Measurements from ENCODE around the gene SQSTM1. TPM values are rescaled to one million over a fixed set of nuclear protein-coding genes. Genes with fewer than 3 reads are reported as not detected.

Gene SQSTM1
- polyA plus RNA-seq = 100 to 1,000 TPM; 135 to 217 (median 172) TPM
- long read RNA-seq, donor 1, transcript SQSTM1-202 (8 exons, 2,986 nt) = major isoform, 58 of 128 reads
- long read RNA-seq, donor 1, partial matches to known transcripts = 51 of 128 reads
- long read RNA-seq, donor 1, other reads (novel, unspliced or antisense) = 15 of 128 reads
- long read RNA-seq, donor 2, transcript SQSTM1-202 (8 exons, 2,986 nt) = major isoform, 16 of 40 reads
- long read RNA-seq, donor 2, partial matches to known transcripts = 22 of 40 reads
- long read RNA-seq, donor 2, other reads (novel, unspliced or antisense) = 0 of 40 reads
- long read RNA-seq, donor 3, transcript SQSTM1-202 (8 exons, 2,986 nt) = major isoform, 11 of 35 reads
- long read RNA-seq, donor 3, partial matches to known transcripts = 14 of 35 reads
- long read RNA-seq, donor 3, other reads (novel, unspliced or antisense) = 0 of 35 reads
- long read RNA-seq, donor 4, partial matches to known transcripts = 0 of 1 reads
- long read RNA-seq, donor 4, other reads (novel, unspliced or antisense) = 0 of 1 reads
- long read RNA-seq, donor 5, partial matches to known transcripts = 138 of 141 reads
- long read RNA-seq, donor 5, other reads (novel, unspliced or antisense) = 0 of 141 reads
- long read RNA-seq, donor 6, transcript SQSTM1-202 (8 exons, 2,986 nt) = major isoform, 20 of 22 reads
- long read RNA-seq, donor 6, partial matches to known transcripts = 0 of 22 reads
- long read RNA-seq, donor 6, other reads (novel, unspliced or antisense) = 0 of 22 reads
- long read RNA-seq, donor 7, transcript SQSTM1-202 (8 exons, 2,986 nt) = major isoform, 30 of 30 reads
- long read RNA-seq, donor 7, partial matches to known transcripts = 0 of 30 reads
- long read RNA-seq, donor 7, other reads (novel, unspliced or antisense) = 0 of 30 reads
- long read RNA-seq, donor 8, partial matches to known transcripts = 0 of 1 reads
- long read RNA-seq, donor 8, other reads (novel, unspliced or antisense) = 0 of 1 reads
- long read RNA-seq, donor 9, transcript SQSTM1-202 (8 exons, 2,986 nt) = major isoform, 5 of 5 reads
- long read RNA-seq, donor 9, partial matches to known transcripts = 0 of 5 reads
- long read RNA-seq, donor 9, other reads (novel, unspliced or antisense) = 0 of 5 reads
- long read RNA-seq, donor 10, transcript SQSTM1-202 (8 exons, 2,986 nt) = major isoform, 27 of 47 reads
- long read RNA-seq, donor 10, partial matches to known transcripts = 11 of 47 reads
- long read RNA-seq, donor 10, other reads (novel, unspliced or antisense) = 7 of 47 reads

DNA sequence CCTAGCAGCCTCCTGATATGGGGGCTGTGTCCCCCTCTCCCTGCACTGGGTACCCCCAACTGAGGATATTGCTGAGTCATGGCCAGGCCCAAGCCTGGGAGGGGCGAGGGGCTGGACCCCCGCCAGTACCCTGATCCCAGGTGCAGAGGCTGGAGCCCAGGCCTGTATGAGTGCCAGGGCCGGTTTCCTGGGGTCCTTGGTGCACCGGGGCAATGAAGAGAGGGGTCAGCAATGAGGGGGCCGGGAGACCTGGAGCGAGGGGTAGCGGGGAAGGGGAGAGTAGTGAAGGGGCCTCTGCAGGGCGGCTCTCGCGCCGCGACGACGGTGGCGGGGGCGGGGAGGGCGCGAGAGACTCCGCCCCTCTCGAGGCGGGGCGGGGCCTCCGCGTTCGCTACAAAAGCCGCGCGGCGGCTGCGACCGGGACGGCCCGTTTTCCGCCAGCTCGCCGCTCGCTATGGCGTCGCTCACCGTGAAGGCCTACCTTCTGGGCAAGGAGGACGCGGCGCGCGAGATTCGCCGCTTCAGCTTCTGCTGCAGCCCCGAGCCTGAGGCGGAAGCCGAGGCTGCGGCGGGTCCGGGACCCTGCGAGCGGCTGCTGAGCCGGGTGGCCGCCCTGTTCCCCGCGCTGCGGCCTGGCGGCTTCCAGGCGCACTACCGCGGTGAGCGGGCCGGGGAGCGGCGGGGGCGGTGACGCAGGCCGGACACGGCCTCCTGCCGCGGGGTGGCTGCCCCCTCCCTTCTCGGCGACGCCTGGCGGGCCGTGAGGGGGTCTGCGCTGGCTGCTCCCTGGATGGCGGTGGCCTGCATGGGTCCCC, at the start of gene SQSTM1:
SQSTM1 (plus strand) TSS at position 423 of the 815 bp plus-strand sequence; CDS start at position 455, 32 bp downstream.
- 0 to 1% (median 0%) methylated on average over 31 to 81 of the region's 81 CpGs for WGBS, 3 donors
- Histone ChIP-seq H3K36me3 (ENCODE audit: control insufficient read depth in 3 of 3, insufficient read depth in 2 of 3, low read depth in 1 of 3, low read length in 3 of 3) (peaks cover 12 to 41% (median 18%) of the 10 kb centered on the region in 3 donors), H3K4me1 (ENCODE audit: control insufficient read depth in 3 of 3, insufficient read depth in 2 of 3, low read depth in 1 of 3, low read length in 2 of 3) (peaks cover 8 to 63% (median 14%) of the 10 kb centered on the region in 3 donors), H3K4me3 (ENCODE audit: low read depth in 1 of 3, low read length in 3 of 3) (peak within 1 kb of the TSS; percentile 86 to 98 (median 92)), H3K9me3 (ENCODE audit: control insufficient read depth in 2 of 2, insufficient read depth in 1 of 2, low read depth in 1 of 2, low read length in 1 of 2) (no peaks in the 10 kb centered on the region), H3K27ac (ENCODE audit: low read depth in 1 of 3, low read length in 2 of 3) (peak within 1 kb of the TSS; percentile 97 to 99 (median 99)), H3K27me3 (ENCODE audit: control insufficient read depth in 3 of 3, insufficient read depth in 3 of 3, low read length in 3 of 3) (no peaks in the 10 kb centered on the region)
- DNase-seq (peak; percentile 80 to 94), FAIRE-seq (no peak)

DNA sequence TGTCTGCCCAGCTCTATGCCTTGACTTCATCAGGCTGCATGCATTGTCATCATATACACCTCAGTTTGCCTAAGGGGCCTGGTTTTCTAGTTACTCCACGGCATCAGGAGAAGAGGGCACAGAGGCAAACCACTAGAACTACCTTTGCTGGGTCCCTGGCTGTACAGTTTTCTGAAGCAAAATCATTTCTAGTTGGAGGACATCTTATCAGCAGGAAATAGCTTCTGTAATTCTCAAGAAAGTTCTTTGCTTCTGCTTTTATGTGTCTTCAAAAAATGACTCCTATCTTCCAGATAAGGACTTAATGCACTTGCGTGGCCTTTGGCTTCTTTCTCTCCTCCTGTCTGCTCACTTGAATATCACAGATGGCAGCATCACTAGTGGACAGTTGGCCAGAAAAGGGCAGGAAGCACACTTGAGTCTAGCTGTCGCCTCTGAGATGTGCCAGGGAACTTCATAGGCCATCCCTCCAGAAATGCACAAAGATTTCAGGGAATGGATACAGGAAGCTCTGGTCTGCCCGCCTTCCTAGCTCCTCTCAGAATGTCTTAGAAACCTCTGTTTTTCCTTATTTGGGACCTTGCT, 49.3 kb upstream of the SQSTM1 start:
- 90 to 95% (median 90%) methylated on average over 4 of the region's 4 CpGs for WGBS, 3 donors
- no peak overlapping the region for H3K4me3 ChIP-seq (ENCODE audit: low read depth in 1 of 3, low read length in 3 of 3)
- FAIRE-seq (no peak), DNase-seq (no peak)
- H3K27ac ChIP-seq (ENCODE audit: low read depth in 1 of 3, low read length in 2 of 3) = no peak overlapping the region
- peaks cover 22 to 73% (median 27%) of the 10 kb centered on the region in 3 donors for H3K36me3 ChIP-seq (ENCODE audit: control insufficient read depth in 3 of 3, insufficient read depth in 2 of 3, low read depth in 1 of 3, low read length in 3 of 3)
- H3K9me3 ChIP-seq (ENCODE audit: control insufficient read depth in 2 of 2, insufficient read depth in 1 of 2, low read depth in 1 of 2, low read length in 1 of 2) = no peaks in the 10 kb centered on the region
- H3K27me3 ChIP-seq (ENCODE audit: control insufficient read depth in 3 of 3, insufficient read depth in 3 of 3, low read length in 3 of 3) = no peaks in the 10 kb centered on the region
- H3K4me1 ChIP-seq (ENCODE audit: control insufficient read depth in 3 of 3, insufficient read depth in 2 of 3, low read depth in 1 of 3, low read length in 2 of 3) = peaks cover 0 to 4% (median under 1%) of the 10 kb centered on the region in 3 donors

DNA sequence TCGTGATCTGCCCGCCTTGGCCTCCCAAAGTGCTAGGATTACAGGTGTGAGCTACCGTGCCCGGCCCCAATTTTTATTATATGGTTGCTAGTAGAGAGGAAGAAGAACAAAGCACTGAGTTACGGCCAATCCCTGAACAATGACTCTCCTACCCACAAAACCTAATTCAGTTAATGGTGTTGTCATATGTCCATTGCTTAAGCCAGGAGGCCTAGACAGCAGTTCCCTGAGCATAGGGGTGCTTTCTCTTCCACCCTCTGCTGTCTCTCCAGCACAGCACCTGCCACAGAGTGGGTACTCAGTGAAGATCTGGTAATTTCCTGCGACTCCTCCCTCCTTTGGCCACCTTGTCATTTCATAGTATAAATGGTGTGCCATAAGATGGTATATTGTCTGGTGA, 48.4 kb upstream of the SQSTM1 start:
- no peaks in the 10 kb centered on the region for H3K4me1 ChIP-seq (ENCODE audit: control insufficient read depth in 3 of 3, insufficient read depth in 2 of 3, low read depth in 1 of 3, low read length in 2 of 3)
- no peak for FAIRE-seq
- H3K4me3 ChIP-seq (ENCODE audit: low read depth in 1 of 3, low read length in 3 of 3) = no peak overlapping the region
- no peaks in the 10 kb centered on the region for H3K9me3 ChIP-seq (ENCODE audit: control insufficient read depth in 2 of 2, insufficient read depth in 1 of 2, low read depth in 1 of 2, low read length in 1 of 2)
- 93 to 97% (median 95%) methylated on average over 6 of the region's 6 CpGs for WGBS, 3 donors
- no peak for DNase-seq
- H3K27me3 ChIP-seq (ENCODE audit: control insufficient read depth in 3 of 3, insufficient read depth in 3 of 3, low read length in 3 of 3) = no peaks in the 10 kb centered on the region
- no peak overlapping the region for H3K27ac ChIP-seq (ENCODE audit: low read depth in 1 of 3, low read length in 2 of 3)
- H3K36me3 ChIP-seq (ENCODE audit: control insufficient read depth in 3 of 3, insufficient read depth in 2 of 3, low read depth in 1 of 3, low read length in 3 of 3) = peaks cover 23 to 75% (median 28%) of the 10 kb centered on the region in 3 donors

DNA sequence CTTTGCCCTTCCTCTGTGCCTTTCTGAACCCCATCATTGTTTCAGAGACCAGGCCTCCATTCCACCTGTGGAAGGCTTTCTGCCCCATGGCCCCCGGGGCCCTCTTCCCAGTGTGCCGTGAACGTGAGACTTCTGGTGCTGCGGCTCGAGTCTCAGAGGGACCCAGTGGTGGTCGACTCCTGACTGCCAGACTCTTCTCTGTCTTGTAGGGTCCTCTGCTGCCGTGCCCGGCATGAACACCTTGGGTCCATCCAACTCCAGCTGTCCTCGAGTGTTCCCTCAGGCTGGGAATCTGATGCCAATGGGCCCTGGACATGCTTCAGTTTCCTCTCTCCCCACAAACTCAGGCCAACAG, 47.0 kb upstream of the SQSTM1 start:
- no peak overlapping the region for H3K4me3 ChIP-seq (ENCODE audit: low read depth in 1 of 3, low read length in 3 of 3)
- 94 to 99% (median 96%) methylated on average over 9 of the region's 9 CpGs for WGBS, 3 donors
- DNase-seq = no peak
- no peaks in the 10 kb centered on the region for H3K4me1 ChIP-seq (ENCODE audit: control insufficient read depth in 3 of 3, insufficient read depth in 2 of 3, low read depth in 1 of 3, low read length in 2 of 3)
- H3K27me3 ChIP-seq (ENCODE audit: control insufficient read depth in 3 of 3, insufficient read depth in 3 of 3, low read length in 3 of 3) = no peaks in the 10 kb centered on the region
- FAIRE-seq = no peak
- H3K27ac ChIP-seq (ENCODE audit: low read depth in 1 of 3, low read length in 2 of 3) = no peak overlapping the region
- no peaks in the 10 kb centered on the region for H3K9me3 ChIP-seq (ENCODE audit: control insufficient read depth in 2 of 2, insufficient read depth in 1 of 2, low read depth in 1 of 2, low read length in 1 of 2)
- H3K36me3 ChIP-seq (ENCODE audit: control insufficient read depth in 3 of 3, insufficient read depth in 2 of 3, low read depth in 1 of 3, low read length in 3 of 3) = peaks cover 27 to 80% (median 29%) of the 10 kb centered on the region in 3 donors

DNA sequence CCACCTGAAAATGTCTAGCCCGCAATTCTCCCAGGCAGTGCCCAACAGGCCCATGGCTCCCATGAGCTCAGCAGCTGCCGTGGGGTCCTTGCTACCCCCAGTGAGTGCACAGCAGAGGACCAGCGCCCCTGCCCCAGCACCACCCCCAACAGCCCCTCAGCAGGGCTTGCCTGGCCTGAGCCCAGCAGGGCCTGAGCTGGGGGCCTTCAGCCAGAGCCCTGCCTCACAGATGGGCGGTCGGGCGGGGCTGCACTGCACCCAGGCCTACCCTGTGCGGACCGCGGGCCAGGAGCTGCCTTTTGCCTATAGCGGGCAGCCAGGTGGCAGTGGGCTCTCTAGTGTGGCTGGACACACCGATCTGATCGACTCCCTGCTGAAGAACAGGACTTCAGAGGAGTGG, 46.3 kb upstream of the SQSTM1 start:
- Histone ChIP-seq H3K4me1 (ENCODE audit: control insufficient read depth in 3 of 3, insufficient read depth in 2 of 3, low read depth in 1 of 3, low read length in 2 of 3) (no peaks in the 10 kb centered on the region), H3K9me3 (ENCODE audit: control insufficient read depth in 2 of 2, insufficient read depth in 1 of 2, low read depth in 1 of 2, low read length in 1 of 2) (no peaks in the 10 kb centered on the region), H3K27me3 (ENCODE audit: control insufficient read depth in 3 of 3, insufficient read depth in 3 of 3, low read length in 3 of 3) (no peaks in the 10 kb centered on the region), H3K27ac (ENCODE audit: low read depth in 1 of 3, low read length in 2 of 3) (no peak overlapping the region), H3K36me3 (ENCODE audit: control insufficient read depth in 3 of 3, insufficient read depth in 2 of 3, low read depth in 1 of 3, low read length in 3 of 3) (peaks cover 26 to 80% (median 27%) of the 10 kb centered on the region in 3 donors), H3K4me3 (ENCODE audit: low read depth in 1 of 3, low read length in 3 of 3) (no peak overlapping the region)
- DNase-seq (no peak), FAIRE-seq (no peak)
- WGBS, 3 donors = 96 to 97% (median 96%) methylated on average over 11 to 12 of the region's 12 CpGs

DNA sequence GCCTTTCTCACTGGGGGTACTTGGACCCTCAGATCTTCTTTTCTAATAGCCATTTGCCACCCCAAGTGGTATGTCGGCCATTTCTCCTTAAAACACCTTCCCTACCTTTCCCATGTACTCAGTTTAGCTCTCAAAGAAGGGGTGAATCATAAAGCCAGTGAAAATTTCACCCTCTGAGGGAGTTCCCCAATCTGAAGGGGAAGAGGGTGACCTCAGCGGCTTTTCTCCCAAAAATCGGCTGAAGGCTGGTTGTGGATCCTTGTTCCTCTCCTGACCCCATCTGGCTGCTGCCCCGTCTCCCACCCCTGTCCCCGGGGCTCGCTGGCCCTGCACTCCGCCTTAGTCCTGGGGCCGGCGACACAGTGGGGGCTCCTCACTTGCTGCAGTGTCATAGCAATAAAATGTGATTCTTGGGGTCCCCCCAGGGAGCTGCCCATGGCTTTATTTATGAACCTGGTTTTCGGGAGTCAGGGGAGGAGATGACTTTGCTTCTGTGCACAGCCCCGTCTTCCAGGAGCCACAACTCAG, 44.2 kb upstream of the SQSTM1 start:
- no peaks in the 10 kb centered on the region for H3K9me3 ChIP-seq (ENCODE audit: control insufficient read depth in 2 of 2, insufficient read depth in 1 of 2, low read depth in 1 of 2, low read length in 1 of 2)
- WGBS, 3 donors = 91 to 94% (median 93%) methylated on average over 11 of the region's 11 CpGs
- H3K4me1 ChIP-seq (ENCODE audit: control insufficient read depth in 3 of 3, insufficient read depth in 2 of 3, low read depth in 1 of 3, low read length in 2 of 3) = no peaks in the 10 kb centered on the region
- no peak overlapping the region for H3K27ac ChIP-seq (ENCODE audit: low read depth in 1 of 3, low read length in 2 of 3)
- H3K4me3 ChIP-seq (ENCODE audit: low read depth in 1 of 3, low read length in 3 of 3) = no peak overlapping the region
- DNase-seq (no peak), FAIRE-seq (no peak)
- H3K27me3 ChIP-seq (ENCODE audit: control insufficient read depth in 3 of 3, insufficient read depth in 3 of 3, low read length in 3 of 3) = no peaks in the 10 kb centered on the region
- peaks cover 24 to 82% (median 27%) of the 10 kb centered on the region in 3 donors for H3K36me3 ChIP-seq (ENCODE audit: control insufficient read depth in 3 of 3, insufficient read depth in 2 of 3, low read depth in 1 of 3, low read length in 3 of 3)

DNA sequence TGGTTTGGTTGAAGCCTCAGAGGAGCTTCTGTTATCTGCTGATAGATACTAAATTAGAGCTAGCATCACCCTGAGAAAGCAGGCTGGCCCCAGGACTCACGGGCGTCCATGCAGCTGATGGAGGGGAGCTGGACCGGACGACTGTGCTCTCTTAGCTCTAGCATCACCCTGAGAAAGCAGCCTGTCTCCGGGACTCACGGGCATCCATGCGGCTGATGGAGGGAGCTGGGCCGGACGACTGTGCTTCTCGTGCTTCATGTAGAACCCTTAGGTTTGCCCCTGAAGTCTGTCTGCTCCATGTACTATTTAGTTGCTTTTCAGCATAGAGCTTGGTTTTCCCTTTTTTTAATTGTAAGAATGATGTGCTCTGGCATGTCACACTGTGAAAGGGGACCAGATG, 43.2 kb upstream of the SQSTM1 start:
- no peaks in the 10 kb centered on the region for H3K4me1 ChIP-seq (ENCODE audit: control insufficient read depth in 3 of 3, insufficient read depth in 2 of 3, low read depth in 1 of 3, low read length in 2 of 3)
- no peak overlapping the region for H3K27ac ChIP-seq (ENCODE audit: low read depth in 1 of 3, low read length in 2 of 3)
- no peak overlapping the region for H3K4me3 ChIP-seq (ENCODE audit: low read depth in 1 of 3, low read length in 3 of 3)
- DNase-seq (no peak), FAIRE-seq (no peak)
- H3K36me3 ChIP-seq (ENCODE audit: control insufficient read depth in 3 of 3, insufficient read depth in 2 of 3, low read depth in 1 of 3, low read length in 3 of 3) = peaks cover 22 to 78% (median 24%) of the 10 kb centered on the region in 3 donors
- WGBS, 3 donors = 94 to 97% (median 94%) methylated on average over 10 of the region's 10 CpGs
- no peaks in the 10 kb centered on the region for H3K9me3 ChIP-seq (ENCODE audit: control insufficient read depth in 2 of 2, insufficient read depth in 1 of 2, low read depth in 1 of 2, low read length in 1 of 2)
- no peaks in the 10 kb centered on the region for H3K27me3 ChIP-seq (ENCODE audit: control insufficient read depth in 3 of 3, insufficient read depth in 3 of 3, low read length in 3 of 3)

Measured in small intestine (tissue), 16 donors.